MM.1S (cell line): Measurements from ENCODE around the gene FAM3D.

ENCODE experiments used
- EZH2 ChIP-seq: fragments of 300-600 bp; sonication (generic); optimal IDR thresholded peaks from 2 replicates; pipeline ENCODE3; 2017; ENCODE audit warnings: low read depth, mild to moderate bottlenecking, antibody characterized with exemption, low read length, mixed read lengths
- EZH2phosphoT487 ChIP-seq: fragments of 300-600 bp; sonication (generic); IDR thresholded peaks from 2 replicates; pipeline ENCODE4 v1.6.1; 2018; ENCODE audit warnings: antibody characterized with exemption, low read length
- TF ChIP-seq, protein P1 (sequence below): fragments of 300-600 bp; sonication (generic); IDR thresholded peaks from 2 replicates; pipeline ENCODE4 v1.5.1; 2016; ENCODE audit warnings: antibody characterized with exemption, low read length, mixed read lengths

DNA sequence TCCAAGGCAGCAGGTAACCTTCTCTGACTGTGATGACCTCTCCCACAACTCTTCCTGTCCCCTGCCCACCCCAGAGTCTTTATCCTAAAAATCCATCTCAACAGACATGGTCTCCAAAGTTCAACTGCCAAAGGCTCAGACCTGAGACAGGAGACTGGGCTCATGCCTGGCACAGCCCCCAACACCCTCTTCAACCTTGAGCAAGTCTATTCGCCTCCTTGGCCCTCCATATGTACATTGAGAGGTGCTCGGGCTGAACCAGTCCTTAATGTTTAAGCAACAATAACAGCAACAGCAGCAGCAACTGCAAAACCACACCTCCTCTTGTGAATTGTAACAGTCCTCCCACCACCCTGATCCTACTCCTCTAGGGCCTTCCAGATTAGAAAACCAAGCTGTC is 9.9 kb downstream of the FAM3D start:
- TF ChIP-seq EZH2 (no peak), EZH2phosphoT487 (no peak)
- TF ChIP-seq, protein P1, sequence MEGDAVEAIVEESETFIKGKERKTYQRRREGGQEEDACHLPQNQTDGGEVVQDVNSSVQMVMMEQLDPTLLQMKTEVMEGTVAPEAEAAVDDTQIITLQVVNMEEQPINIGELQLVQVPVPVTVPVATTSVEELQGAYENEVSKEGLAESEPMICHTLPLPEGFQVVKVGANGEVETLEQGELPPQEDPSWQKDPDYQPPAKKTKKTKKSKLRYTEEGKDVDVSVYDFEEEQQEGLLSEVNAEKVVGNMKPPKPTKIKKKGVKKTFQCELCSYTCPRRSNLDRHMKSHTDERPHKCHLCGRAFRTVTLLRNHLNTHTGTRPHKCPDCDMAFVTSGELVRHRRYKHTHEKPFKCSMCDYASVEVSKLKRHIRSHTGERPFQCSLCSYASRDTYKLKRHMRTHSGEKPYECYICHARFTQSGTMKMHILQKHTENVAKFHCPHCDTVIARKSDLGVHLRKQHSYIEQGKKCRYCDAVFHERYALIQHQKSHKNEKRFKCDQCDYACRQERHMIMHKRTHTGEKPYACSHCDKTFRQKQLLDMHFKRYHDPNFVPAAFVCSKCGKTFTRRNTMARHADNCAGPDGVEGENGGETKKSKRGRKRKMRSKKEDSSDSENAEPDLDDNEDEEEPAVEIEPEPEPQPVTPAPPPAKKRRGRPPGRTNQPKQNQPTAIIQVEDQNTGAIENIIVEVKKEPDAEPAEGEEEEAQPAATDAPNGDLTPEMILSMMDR: no peak
